HG02642 (cell line): ENCODE data around the gene ZNF282.
"Not testable (repeated sequence)": the region's sequence is repeated elsewhere in the genome, so short reads cannot be mapped to it uniquely, and the experiment has no call there.

Experiments used
- ATAC-seq: cut with Tn5 transposase; IDR thresholded peaks from one replicate; pipeline ENCODE4 v1.9.1; 2021; ENCODE audit warnings: mild to moderate bottlenecking; ENCODE audit not compliant: unreplicated experiment, poor library complexity

The ZNF282 gene

GRCh38 chr7:149223176-149223575, 27.8 kb downstream of the ZNF282 start:
- no peak for ATAC-seq

GRCh38 chr7:149223761-149224160, 28.4 kb downstream of the ZNF282 start:
- no peak for ATAC-seq

- no peak for ATAC-seq
Observed at GRCh38 chr7:149224352-149224751, 29.0 kb downstream of the ZNF282 start.

- ATAC-seq: no peak
Observed at GRCh38 chr7:149225106-149225505, 29.8 kb downstream of the ZNF282 start.

- ATAC-seq: no peak
Observed at GRCh38 chr7:149225656-149226055, 30.3 kb downstream of the ZNF282 start.

GRCh38 chr7:149226366-149226765, 31.0 kb downstream of the ZNF282 start:
- not testable (repeated sequence) for ATAC-seq

GRCh38 chr7:149226840-149227494, 31.6 kb downstream of the ZNF282 start:
- ATAC-seq: no peak

GRCh38 chr7:149228831-149229471, 33.6 kb downstream of the ZNF282 start:
- ATAC-seq: no peak

GRCh38 chr7:149229526-149229925, 34.2 kb downstream of the ZNF282 start:
- no peak for ATAC-seq

- no peak for ATAC-seq
Observed at GRCh38 chr7:149232362-149232761, 37.0 kb downstream of the ZNF282 start.

GRCh38 chr7:149233655-149234204, 38.4 kb downstream of the ZNF282 start:
- ATAC-seq: not testable (repeated sequence)

GRCh38 chr7:149237502-149237901, 42.2 kb downstream of the ZNF282 start:
- no peak for ATAC-seq

- no peak for ATAC-seq
Observed at GRCh38 chr7:149238051-149238450, 42.7 kb downstream of the ZNF282 start.

- peak; percentile 100 for ATAC-seq
Observed at GRCh38 chr7:149239345-149240143, 44.2 kb downstream of the ZNF282 start, which contains the start of gene ZNF212. TSS of gene ZNF212 (plus strand) at chr7:149239651. CDS start at chr7:149239779, 128 bp downstream.

- no peak for ATAC-seq
Observed at GRCh38 chr7:149240637-149241036, 45.3 kb downstream of the ZNF282 start.

- no peak for ATAC-seq
Observed at GRCh38 chr7:149241696-149242095, 46.4 kb downstream of the ZNF282 start.

GRCh38 chr7:149245244-149245643, 49.9 kb downstream of the ZNF282 start:
- ATAC-seq: peak; percentile 66

GRCh38 chr7:149245744-149246143, 50.4 kb downstream of the ZNF282 start:
- peak; percentile 17 for ATAC-seq

GRCh38 chr7:149248777-149249176, 53.4 kb downstream of the ZNF282 start:
- peak; percentile 40 for ATAC-seq

- not testable (repeated sequence) for ATAC-seq
Observed at GRCh38 chr7:149250151-149250550, 54.8 kb downstream of the ZNF282 start.

GRCh38 chr7:149251518-149251917, 56.2 kb downstream of the ZNF282 start:
- ATAC-seq: not testable (repeated sequence)
